Memory B cell (primary cell): ENCODE measurements around the gene ZNF888.
"Not testable (repeated sequence)": the region's sequence is repeated elsewhere in the genome, so short reads cannot be mapped to it uniquely, and the experiment has no call there.

Experiments used
- ATAC-seq: fragments of 150-1000 bp; cut with Tn5 transposase; 2 replicates; pipeline ENCODE4 v1.10.0; 2021; ENCODE audit warnings: low read depth, mild to moderate bottlenecking, moderate library complexity
- DNase-seq, 2 donors: peaks; one replicate each; pipeline ENCODE4 v3.0.0; 2022; ENCODE audit warnings: low spot score in 2 of 2
- H3K27ac Mint-ChIP-seq: one replicate; pipeline ENCODE4 v1.8.0; 2022; ENCODE audit warnings: mild to moderate bottlenecking, moderate library complexity, mixed read lengths
- H3K27me3 Mint-ChIP-seq: one replicate; pipeline ENCODE4 v1.8.0; 2022; ENCODE audit warnings: mixed read lengths
- H3K36me3 Mint-ChIP-seq: one replicate; pipeline ENCODE4 v1.8.0; 2022; ENCODE audit warnings: mild to moderate bottlenecking, mixed read lengths
- H3K4me1 Mint-ChIP-seq: one replicate; pipeline ENCODE4 v1.8.0; 2022; ENCODE audit warnings: mixed read lengths
- H3K4me3 Mint-ChIP-seq: one replicate; pipeline ENCODE4 v1.8.0; 2022; ENCODE audit warnings: mild to moderate bottlenecking, moderate library complexity, mixed read lengths
- H3K9me3 Mint-ChIP-seq: one replicate; pipeline ENCODE4 v1.8.0; 2022; ENCODE audit warnings: mixed read lengths

The ZNF888 gene

GRCh38 chr19:52872996-52873395 lies 50.2 kb downstream of the ZNF888 start:
- not testable (repeated sequence) for H3K9me3 Mint-ChIP-seq, ATAC-seq, H3K27ac Mint-ChIP-seq, DNase-seq, H3K4me3 Mint-ChIP-seq, H3K27me3 Mint-ChIP-seq, H3K4me1 Mint-ChIP-seq
- H3K36me3 Mint-ChIP-seq, result peaks cover 18% of the 10 kb centered on the region

GRCh38 chr19:52871466-52871865 lies 51.8 kb downstream of the ZNF888 start:
- no peaks in the 10 kb centered on the region for H3K27me3 Mint-ChIP-seq
- ATAC-seq (no peak), DNase-seq (no peak)
- H3K4me3 Mint-ChIP-seq, result no peak overlapping the region
- peaks cover 5% of the 10 kb centered on the region for H3K9me3 Mint-ChIP-seq
- peaks cover 13% of the 10 kb centered on the region for H3K36me3 Mint-ChIP-seq
- H3K27ac Mint-ChIP-seq, result no peak overlapping the region
- H3K4me1 Mint-ChIP-seq, result no peaks in the 10 kb centered on the region

- ATAC-seq, H3K27me3 Mint-ChIP-seq, H3K36me3 Mint-ChIP-seq, H3K4me3 Mint-ChIP-seq, DNase-seq, H3K9me3 Mint-ChIP-seq, H3K27ac Mint-ChIP-seq, H3K4me1 Mint-ChIP-seq: not testable (repeated sequence)
Observed at GRCh38 chr19:52868031-52868430, 55.2 kb downstream of the ZNF888 start.

- Mint-ChIP-seq H3K36me3 (peaks cover 15% of the 10 kb centered on the region), H3K4me3 (peak within 1 kb of the TSS; percentile 97), H3K27ac (peak within 1 kb of the TSS; percentile 86)
- H3K4me1 Mint-ChIP-seq, H3K27me3 Mint-ChIP-seq, H3K9me3 Mint-ChIP-seq: not testable (repeated sequence)
- ATAC-seq, result peak; percentile 98
- DNase-seq, result peak; percentile 54 to 59
Observed at GRCh38 chr19:52857378-52858191, 65.6 kb downstream of the ZNF888 start, which contains the start of gene ZNF468. TSS of gene ZNF468 (minus strand) at chr19:52857619. CDS start at chr19:52854272, 3,347 bp downstream.

- Mint-ChIP-seq H3K4me3 (peak overlapping the region; percentile 97), H3K27ac (peak overlapping the region; percentile 86), H3K36me3 (peaks cover 16% of the 10 kb centered on the region)
- not testable (repeated sequence) for H3K4me1 Mint-ChIP-seq, H3K9me3 Mint-ChIP-seq, H3K27me3 Mint-ChIP-seq, DNase-seq
- ATAC-seq, result peak; percentile 14
Observed at GRCh38 chr19:52856540-52857377, 66.5 kb downstream of the ZNF888 start.
